Measurements from ENCODE around the gene CLDN14.

DNA sequence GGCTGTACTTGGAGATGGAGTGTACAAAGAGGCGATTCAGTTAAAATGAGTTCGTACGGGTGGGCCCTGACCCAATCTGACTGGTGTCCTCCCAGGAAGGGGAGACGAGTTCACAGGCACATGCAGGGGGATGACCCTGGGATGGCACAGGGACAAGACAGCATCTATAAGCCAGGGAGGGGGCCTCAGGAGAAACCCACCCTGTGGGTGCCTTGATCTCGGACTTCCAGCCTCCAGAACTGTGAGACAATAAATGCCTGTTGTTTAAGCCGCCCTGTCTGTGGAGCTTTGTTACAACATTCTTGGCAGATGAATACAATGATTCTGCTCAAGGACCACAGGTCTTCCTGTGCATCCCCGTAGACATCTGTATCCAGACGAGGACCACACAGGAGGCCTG is 14.6 kb upstream of the CLDN14 start:
- TF ChIP-seq CTCF (conservative IDR thresholded peaks at IDR 0.05; ENCODE audit: low read depth, low read length) (no peak), EZH2phosphoT487 (IDR thresholded peaks at IDR 0.05; ENCODE audit: borderline replicate concordance, low read length) (no peak)
